Activated B cell treated with CpG ODN at 0.5 μM for 24 hours (primary cell): ENCODE results near the gene TMC5. TPM values are rescaled to one million over a fixed set of nuclear protein-coding genes. Genes with fewer than 3 reads are reported as not detected.

Experiments used
- ATAC-seq: fragments of 200-7000 bp; cut with Tn5 transposase; one replicate; pipeline ENCODE4 v1.10.0; 2021; ENCODE audit warnings: low read depth, mild to moderate bottlenecking, moderate library complexity
- CTCF ChIA-PET: fragments of 350-600 bp; sonication (Branson Sonifier 250); formaldehyde crosslinking; loops from one replicate; lab custom pipeline; 2021; ENCODE audit warnings: antibody characterized with exemption; lab: Charles Lee
- POLR2A ChIA-PET: fragments of 350-600 bp; sonication (Branson Sonifier 250); formaldehyde crosslinking; loops from one replicate; lab custom pipeline; 2021; ENCODE audit warnings: antibody characterized with exemption; lab: Charles Lee
- DNase-seq: peaks from one replicate; pipeline ENCODE4 v3.0.0; 2022
- H3K27ac Mint-ChIP-seq: one replicate; pipeline ENCODE4 v1.8.0; 2020; ENCODE audit warnings: mixed read lengths
- H3K27me3 Mint-ChIP-seq: one replicate; pipeline ENCODE4 v1.8.0; 2021; ENCODE audit warnings: mixed read lengths
- H3K36me3 Mint-ChIP-seq: one replicate; pipeline ENCODE4 v1.8.0; 2021; ENCODE audit warnings: low read depth, mixed read lengths
- H3K4me1 Mint-ChIP-seq: one replicate; pipeline ENCODE4 v1.8.0; 2021; ENCODE audit warnings: mixed read lengths
- H3K4me3 Mint-ChIP-seq: one replicate; pipeline ENCODE4 v1.8.0; 2020; ENCODE audit warnings: mild to moderate bottlenecking, mixed read lengths
- H3K9me3 Mint-ChIP-seq: one replicate; pipeline ENCODE4 v1.8.0; 2020; ENCODE audit warnings: mixed read lengths
- CTCF ChIP-seq: fragments of 200-600 bp; IDR thresholded peaks from one replicate; pipeline ENCODE4 v1.8.0; 2022; ENCODE audit warnings: antibody characterized with exemption, mild to moderate bottlenecking
- intact Hi-C: fragments of 100-400 bp; cut with micrococcal nuclease; formaldehyde crosslinking; loops from one replicate; pipeline ENCODE4 v1.15.1; 2024
- total RNA-seq: library from RNA; stranded (reverse); gene quantifications from 2 replicates; pipeline ENCODE4 v1.2.3, GENCODE V29; 2022

The TMC5 gene
- total RNA-seq, 1 donor from 2014 or later: not detected

DNA sequence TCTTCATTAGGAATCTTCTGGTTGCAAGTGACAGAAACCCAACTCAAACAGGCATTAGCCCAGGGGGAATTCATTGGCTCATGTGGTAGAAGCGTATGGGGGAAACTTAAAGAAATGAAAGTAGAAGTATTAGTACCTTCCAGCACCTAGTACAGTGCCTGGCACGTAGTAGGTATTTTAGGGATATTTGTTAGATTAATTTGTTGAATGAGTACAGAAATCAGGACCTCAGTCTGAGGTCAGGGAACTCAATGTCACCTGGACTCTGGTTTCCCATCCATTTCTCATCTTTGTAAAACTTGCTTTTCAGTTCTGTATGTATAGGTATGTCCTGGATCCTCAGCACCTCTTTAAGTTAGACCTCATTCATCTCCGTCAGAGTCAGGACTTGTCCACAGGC, 32.5 kb downstream of the TMC5 start:
- POLR2A ChIA-PET: no interaction called here
- H3K4me1 Mint-ChIP-seq: no peaks in the 10 kb centered on the region
- no peaks in the 10 kb centered on the region for H3K9me3 Mint-ChIP-seq
- DNase-seq: no peak
- H3K27ac Mint-ChIP-seq: no peak overlapping the region
- no peak for ATAC-seq
- H3K4me3 Mint-ChIP-seq: no peak overlapping the region
- CTCF ChIA-PET: no interaction called here
- H3K36me3 Mint-ChIP-seq: no peaks in the 10 kb centered on the region
- intact Hi-C loops: no loop called here
- peaks cover 6% of the 10 kb centered on the region for H3K27me3 Mint-ChIP-seq
- TF ChIP-seq CTCF: no peak

GRCh38 chr16:19458722-19459379, 41.2 kb downstream of the TMC5 start:
- Mint-ChIP-seq H3K27ac (no peak overlapping the region), H3K4me3 (no peak overlapping the region), H3K27me3 (peaks cover 1% of the 10 kb centered on the region), H3K4me1 (no peaks in the 10 kb centered on the region), H3K9me3 (no peaks in the 10 kb centered on the region), H3K36me3 (no peaks in the 10 kb centered on the region)
- ChIA-PET CTCF (interaction anchor here (1.0 kb wide), 1 partner anchor 364 kb away, joined by 3 read pairs; no protein-coding TSS in a partner anchor), POLR2A (no interaction called here)
- intact Hi-C loops: no loop called here
- no peak for TF ChIP-seq CTCF
- no peak for DNase-seq
- no peak for ATAC-seq

DNA sequence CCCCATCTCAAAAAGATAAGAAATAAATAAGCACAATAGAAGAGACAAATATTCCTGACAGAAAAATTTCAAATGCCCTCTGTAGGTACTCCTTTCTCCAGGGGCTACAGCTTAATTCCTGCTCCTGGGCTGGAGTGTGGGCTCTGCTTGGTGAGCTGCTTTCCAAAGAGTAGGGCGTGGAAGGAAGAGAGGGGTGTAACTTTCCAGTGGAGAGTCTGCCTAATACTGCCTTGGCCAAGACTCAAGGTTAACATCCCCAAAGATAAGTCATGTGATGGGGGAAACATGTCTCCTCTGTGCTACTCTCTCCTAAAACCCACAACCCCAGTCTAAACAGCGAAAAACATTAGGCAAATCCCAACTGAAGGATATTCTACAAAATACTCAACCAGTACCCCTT, 42.7 kb downstream of the TMC5 start:
- Mint-ChIP-seq H3K4me1 (no peaks in the 10 kb centered on the region), H3K9me3 (no peaks in the 10 kb centered on the region), H3K4me3 (no peak overlapping the region), H3K27me3 (peaks cover 1% of the 10 kb centered on the region), H3K36me3 (no peaks in the 10 kb centered on the region), H3K27ac (no peak overlapping the region)
- CTCF ChIA-PET: no interaction called here
- intact Hi-C loops: no loop called here
- POLR2A ChIA-PET: interaction anchor here (0.7 kb wide), 1 partner anchor 455 kb away, joined by 4 read pairs; no protein-coding TSS in a partner anchor
- DNase-seq (no peak), ATAC-seq (no peak)
- no peak for TF ChIP-seq CTCF

GRCh38 chr16:19463468-19464315, 46.0 kb downstream of the TMC5 start:
- DNase-seq: no peak
- POLR2A ChIA-PET: no interaction called here
- intact Hi-C loops: no loop called here

More at GRCh38 chr16:19463468-19464315, 46.0 kb downstream of the TMC5 start:
- Mint-ChIP-seq H3K4me1 (no peaks in the 10 kb centered on the region), H3K36me3 (no peaks in the 10 kb centered on the region), H3K9me3 (no peaks in the 10 kb centered on the region), H3K4me3 (no peak overlapping the region), H3K27me3 (no peaks in the 10 kb centered on the region), H3K27ac (no peak overlapping the region)
- CTCF ChIA-PET: no interaction called here
- ATAC-seq: no peak
- TF ChIP-seq CTCF: no peak
